ENCODE data around the gene ACMSD. TPM values are rescaled to one million over a fixed set of nuclear protein-coding genes. Genes with fewer than 3 reads are reported as not detected.
A peak's percentile ranks its signal among the peaks of the same experiment; 100 is the strongest.

The ACMSD gene
- total and polyA plus RNA-seq, 2 of the 13 experiments (the other 11 are each of a cell fraction or from before 2014, with no cell fraction given) = not detected

- TF ChIP-seq AFF4 (CRISPR knock-in tag; IDR thresholded peaks at IDR 0.05) = peak; percentile 76; the same call in 1 of the 2 replicates
- TF ChIP-seq ZUFSP (CRISPR knock-in tag; IDR thresholded peaks at IDR 0.05; ENCODE audit: borderline replicate concordance) = no peak
- TF ChIP-seq PRMT3 (CRISPR knock-in tag; IDR thresholded peaks at IDR 0.05; ENCODE audit: borderline replicate concordance, low read depth) = no peak
- no peak for TF ChIP-seq MAFG (CRISPR knock-in tag; IDR thresholded peaks at IDR 0.05)
- TF ChIP-seq POLR2A (IDR thresholded peaks at IDR 0.05; ENCODE audit: insufficient read depth in 1 of 2, low read depth in 2 of 2, low read length in 2 of 2) = peak; percentile 84 to 87
- peak; percentile 73; the same call in 1 of the 2 replicates for TF ChIP-seq ZNF776 (CRISPR knock-in tag; IDR thresholded peaks at IDR 0.05)
- peak; percentile 48; the same call in 1 of the 2 replicates for TF ChIP-seq ATF2 (CRISPR knock-in tag; IDR thresholded peaks at IDR 0.05)
- TF ChIP-seq GATAD1 (CRISPR knock-in tag; IDR thresholded peaks at IDR 0.05) = peak; percentile 93
- peak; percentile 56; the same call in 1 of the 2 replicates for TF ChIP-seq ZBTB14 (CRISPR knock-in tag; IDR thresholded peaks at IDR 0.05)
- peak; percentile 90 for TF ChIP-seq NFRKB (IDR thresholded peaks at IDR 0.05)
- TF ChIP-seq POLR2AphosphoS2 (IDR thresholded peaks at IDR 0.05; ENCODE audit: low read depth, low read length) = 0 out of 2 replicates have a peak, but pooled peaks have one; percentile 6
- TF ChIP-seq SNAPC2 (CRISPR knock-in tag; IDR thresholded peaks at IDR 0.05) = peak; percentile 81
- TF ChIP-seq ZSCAN25 (CRISPR knock-in tag; IDR thresholded peaks at IDR 0.05) = peak; percentile 98
- TF ChIP-seq ZNF839 (CRISPR knock-in tag; IDR thresholded peaks at IDR 0.05; ENCODE audit: borderline replicate concordance) = no peak
- TF ChIP-seq MAX (IDR thresholded peaks at IDR 0.05) = peak; percentile 77
- no peak; the same call in 1 of the 2 replicates for TF ChIP-seq ELF4 (CRISPR knock-in tag; IDR thresholded peaks at IDR 0.05; ENCODE audit: borderline replicate concordance)
- TF ChIP-seq AGO1 (IDR thresholded peaks at IDR 0.05; ENCODE audit: low read depth, low read length, poor library complexity, severe bottlenecking) = no peak
- no peak for TF ChIP-seq ZNF17 (CRISPR knock-in tag; IDR thresholded peaks at IDR 0.05)
- TF ChIP-seq AGO2 (optimal IDR thresholded peaks at IDR 0.05; ENCODE audit: low read depth, low read length) = peak; percentile 97
Measured at GRCh38 chr2:134918526-134919340, 80.3 kb downstream of the ACMSD start, which contains the start of gene CCNT2 (continued).
